ENCODE results near the gene LIN9.

Gene LIN9

GRCh38 chr1:226226601-226227000, 82.4 kb downstream of the LIN9 start:
- no peaks in the 10 kb centered on the region for H3K27me3 ChIP-seq (ENCODE audit: low read depth, low read length)

GRCh38 chr1:226223786-226224244, 85.1 kb downstream of the LIN9 start:
- H3K36me3 ChIP-seq (ENCODE audit: control insufficient read depth in 1 of 2, insufficient read depth in 2 of 2, low read length in 2 of 2) = no peaks in the 10 kb centered on the region
- H3K4me3 ChIP-seq (ENCODE audit: low read depth in 1 of 2, low read length in 2 of 2) = peak overlapping the region in 1 of 2 donors; percentile 56
- no peaks in the 10 kb centered on the region for H3K27me3 ChIP-seq (ENCODE audit: low read depth, low read length)
- no peaks in the 10 kb centered on the region for H3K9me3 ChIP-seq (ENCODE audit: control insufficient read depth in 1 of 2, low read length in 2 of 2)
- peaks cover 0 to 5% of the 10 kb centered on the region in 2 donors for H3K4me1 ChIP-seq (ENCODE audit: control insufficient read depth in 1 of 2, insufficient read depth in 2 of 2, low read length in 2 of 2)
- H3K27ac ChIP-seq (ENCODE audit: low read length) = no peak overlapping the region

More at GRCh38 chr1:226226601-226227000, 82.4 kb downstream of the LIN9 start:
- no peaks in the 10 kb centered on the region for H3K36me3 ChIP-seq (ENCODE audit: control insufficient read depth in 1 of 2, insufficient read depth in 2 of 2, low read length in 2 of 2)
- H3K27ac ChIP-seq (ENCODE audit: low read length) = no peak overlapping the region
- no peak overlapping the region for H3K4me3 ChIP-seq (ENCODE audit: low read depth in 1 of 2, low read length in 2 of 2)
- no peaks in the 10 kb centered on the region for H3K9me3 ChIP-seq (ENCODE audit: control insufficient read depth in 1 of 2, low read length in 2 of 2)
- peaks cover 0 to 5% of the 10 kb centered on the region in 2 donors for H3K4me1 ChIP-seq (ENCODE audit: control insufficient read depth in 1 of 2, insufficient read depth in 2 of 2, low read length in 2 of 2)

- Histone ChIP-seq H3K4me1 (ENCODE audit: control insufficient read depth in 1 of 2, insufficient read depth in 2 of 2, low read length in 2 of 2) (peaks cover 0 to 5% of the 10 kb centered on the region in 2 donors), H3K4me3 (ENCODE audit: low read depth in 1 of 2, low read length in 2 of 2) (peak within 1 kb of the TSS in 1 of 2 donors; percentile 56), H3K27me3 (ENCODE audit: low read depth, low read length) (no peaks in the 10 kb centered on the region), H3K36me3 (ENCODE audit: control insufficient read depth in 1 of 2, insufficient read depth in 2 of 2, low read length in 2 of 2) (no peaks in the 10 kb centered on the region), H3K27ac (ENCODE audit: low read length) (no peak within 1 kb of the TSS), H3K9me3 (ENCODE audit: control insufficient read depth in 1 of 2, low read length in 2 of 2) (no peaks in the 10 kb centered on the region)
These were observed 85.7 kb downstream of the LIN9 start, which contains the start of gene MIXL1 for GRCh38 chr1:226223157-226223785. Gene MIXL1 (plus strand): TSS chr1:226223664. CDS start chr1:226223682, 18 bp downstream.

- no peak overlapping the region for H3K4me3 ChIP-seq (ENCODE audit: low read depth in 1 of 2, low read length in 2 of 2)
- H3K36me3 ChIP-seq (ENCODE audit: control insufficient read depth in 1 of 2, insufficient read depth in 2 of 2, low read length in 2 of 2) = no peaks in the 10 kb centered on the region
- H3K27ac ChIP-seq (ENCODE audit: low read length) = no peak overlapping the region
- H3K4me1 ChIP-seq (ENCODE audit: control insufficient read depth in 1 of 2, insufficient read depth in 2 of 2, low read length in 2 of 2) = peaks cover 0 to 5% of the 10 kb centered on the region in 2 donors
- no peaks in the 10 kb centered on the region for H3K27me3 ChIP-seq (ENCODE audit: low read depth, low read length)
- no peaks in the 10 kb centered on the region for H3K9me3 ChIP-seq (ENCODE audit: control insufficient read depth in 1 of 2, low read length in 2 of 2)
These were observed 86.3 kb downstream of the LIN9 start for GRCh38 chr1:226222686-226223085.

- no peak overlapping the region for H3K4me3 ChIP-seq (ENCODE audit: low read depth in 1 of 2, low read length in 2 of 2)
- H3K27me3 ChIP-seq (ENCODE audit: low read depth, low read length) = no peaks in the 10 kb centered on the region
- H3K36me3 ChIP-seq (ENCODE audit: control insufficient read depth in 1 of 2, insufficient read depth in 2 of 2, low read length in 2 of 2) = no peaks in the 10 kb centered on the region
- H3K4me1 ChIP-seq (ENCODE audit: control insufficient read depth in 1 of 2, insufficient read depth in 2 of 2, low read length in 2 of 2) = peaks cover 0 to 5% of the 10 kb centered on the region in 2 donors
- H3K27ac ChIP-seq (ENCODE audit: low read length) = no peak overlapping the region
- H3K9me3 ChIP-seq (ENCODE audit: control insufficient read depth in 1 of 2, low read length in 2 of 2) = no peaks in the 10 kb centered on the region
These were observed 88.3 kb downstream of the LIN9 start for GRCh38 chr1:226220473-226221189.

GRCh38 chr1:226217273-226217672, 91.7 kb downstream of the LIN9 start:
- Histone ChIP-seq H3K4me3 (ENCODE audit: low read depth in 1 of 2, low read length in 2 of 2) (no peak overlapping the region), H3K27me3 (ENCODE audit: low read depth, low read length) (no peaks in the 10 kb centered on the region), H3K27ac (ENCODE audit: low read length) (no peak overlapping the region), H3K4me1 (ENCODE audit: control insufficient read depth in 1 of 2, insufficient read depth in 2 of 2, low read length in 2 of 2) (no peaks in the 10 kb centered on the region), H3K36me3 (ENCODE audit: control insufficient read depth in 1 of 2, insufficient read depth in 2 of 2, low read length in 2 of 2) (no peaks in the 10 kb centered on the region), H3K9me3 (ENCODE audit: control insufficient read depth in 1 of 2, low read length in 2 of 2) (no peaks in the 10 kb centered on the region)

- no peak overlapping the region for H3K27ac ChIP-seq (ENCODE audit: low read length)
- no peaks in the 10 kb centered on the region for H3K27me3 ChIP-seq (ENCODE audit: low read depth, low read length)
- no peaks in the 10 kb centered on the region for H3K4me1 ChIP-seq (ENCODE audit: control insufficient read depth in 1 of 2, insufficient read depth in 2 of 2, low read length in 2 of 2)
- no peaks in the 10 kb centered on the region for H3K9me3 ChIP-seq (ENCODE audit: control insufficient read depth in 1 of 2, low read length in 2 of 2)
- no peak overlapping the region for H3K4me3 ChIP-seq (ENCODE audit: low read depth in 1 of 2, low read length in 2 of 2)
- H3K36me3 ChIP-seq (ENCODE audit: control insufficient read depth in 1 of 2, insufficient read depth in 2 of 2, low read length in 2 of 2) = no peaks in the 10 kb centered on the region
These were observed 92.9 kb downstream of the LIN9 start for GRCh38 chr1:226216056-226216455.

- Histone ChIP-seq H3K27ac (ENCODE audit: low read length) (no peak overlapping the region), H3K27me3 (ENCODE audit: low read depth, low read length) (no peaks in the 10 kb centered on the region), H3K4me1 (ENCODE audit: control insufficient read depth in 1 of 2, insufficient read depth in 2 of 2, low read length in 2 of 2) (no peaks in the 10 kb centered on the region), H3K9me3 (ENCODE audit: control insufficient read depth in 1 of 2, low read length in 2 of 2) (no peaks in the 10 kb centered on the region), H3K36me3 (ENCODE audit: control insufficient read depth in 1 of 2, insufficient read depth in 2 of 2, low read length in 2 of 2) (no peaks in the 10 kb centered on the region), H3K4me3 (ENCODE audit: low read depth in 1 of 2, low read length in 2 of 2) (no peak overlapping the region)
These were observed 93.7 kb downstream of the LIN9 start for GRCh38 chr1:226215239-226215638.

GRCh38 chr1:226212545-226212944, 96.4 kb downstream of the LIN9 start:
- H3K27me3 ChIP-seq (ENCODE audit: low read depth, low read length) = no peaks in the 10 kb centered on the region
- no peak overlapping the region for H3K27ac ChIP-seq (ENCODE audit: low read length)
- H3K4me3 ChIP-seq (ENCODE audit: low read depth in 1 of 2, low read length in 2 of 2) = no peak overlapping the region
- H3K9me3 ChIP-seq (ENCODE audit: control insufficient read depth in 1 of 2, low read length in 2 of 2) = no peaks in the 10 kb centered on the region
- no peaks in the 10 kb centered on the region for H3K36me3 ChIP-seq (ENCODE audit: control insufficient read depth in 1 of 2, insufficient read depth in 2 of 2, low read length in 2 of 2)
- H3K4me1 ChIP-seq (ENCODE audit: control insufficient read depth in 1 of 2, insufficient read depth in 2 of 2, low read length in 2 of 2) = no peaks in the 10 kb centered on the region

- Histone ChIP-seq H3K4me3 (ENCODE audit: low read depth in 1 of 2, low read length in 2 of 2) (no peak overlapping the region), H3K27me3 (ENCODE audit: low read depth, low read length) (no peaks in the 10 kb centered on the region), H3K4me1 (ENCODE audit: control insufficient read depth in 1 of 2, insufficient read depth in 2 of 2, low read length in 2 of 2) (no peaks in the 10 kb centered on the region), H3K36me3 (ENCODE audit: control insufficient read depth in 1 of 2, insufficient read depth in 2 of 2, low read length in 2 of 2) (no peaks in the 10 kb centered on the region), H3K9me3 (ENCODE audit: control insufficient read depth in 1 of 2, low read length in 2 of 2) (no peaks in the 10 kb centered on the region), H3K27ac (ENCODE audit: low read length) (no peak overlapping the region)
These were observed 97.7 kb downstream of the LIN9 start for GRCh38 chr1:226211181-226211821.

GRCh38 chr1:226210571-226211176, 98.3 kb downstream of the LIN9 start:
- Histone ChIP-seq H3K9me3 (ENCODE audit: control insufficient read depth in 1 of 2, low read length in 2 of 2) (no peaks in the 10 kb centered on the region), H3K4me3 (ENCODE audit: low read depth in 1 of 2, low read length in 2 of 2) (no peak overlapping the region), H3K27me3 (ENCODE audit: low read depth, low read length) (no peaks in the 10 kb centered on the region), H3K36me3 (ENCODE audit: control insufficient read depth in 1 of 2, insufficient read depth in 2 of 2, low read length in 2 of 2) (no peaks in the 10 kb centered on the region), H3K27ac (ENCODE audit: low read length) (no peak overlapping the region), H3K4me1 (ENCODE audit: control insufficient read depth in 1 of 2, insufficient read depth in 2 of 2, low read length in 2 of 2) (no peaks in the 10 kb centered on the region)
